Lower leg skin (tissue), 3 donors: Measurements from ENCODE around the gene MCRIP1.

Experiments used
- CTCF ChIP-seq, 3 donors: fragments of 450-650 bp; IDR thresholded peaks; one replicate each; pipeline ENCODE4 v1.5.1; 2016; ENCODE audit warnings: antibody characterized with exemption in 3 of 3, mild to moderate bottlenecking in 3 of 3, moderate library complexity in 2 of 3
- POLR2A ChIP-seq, 2 donors: fragments of 450-650 bp; IDR thresholded peaks; one replicate each; pipeline ENCODE4 v1.6.1; 2016 to 2017; ENCODE audit warnings: antibody characterized with exemption in 2 of 2, mild to moderate bottlenecking in 1 of 2, moderate library complexity in 1 of 2

GRCh38 chr17:81842378-81842724 is 9.3 kb upstream of the MCRIP1 start:
- TF ChIP-seq CTCF (IDR thresholded peaks at IDR 0.05) (no peak), POLR2A (IDR thresholded peaks at IDR 0.05) (no peak)
